CD4-positive, alpha-beta T cell treated with Interleukin-10 for 1 hour (primary cell): ENCODE results near the gene FUT7.
"Not testable (repeated sequence)": the region's sequence is repeated elsewhere in the genome, so short reads cannot be mapped to it uniquely, and the experiment has no call there.

Source experiments
- DNase-seq: peaks from one replicate; pipeline ENCODE4 v3.0.0-alpha.2; 2020

Gene FUT7

DNA sequence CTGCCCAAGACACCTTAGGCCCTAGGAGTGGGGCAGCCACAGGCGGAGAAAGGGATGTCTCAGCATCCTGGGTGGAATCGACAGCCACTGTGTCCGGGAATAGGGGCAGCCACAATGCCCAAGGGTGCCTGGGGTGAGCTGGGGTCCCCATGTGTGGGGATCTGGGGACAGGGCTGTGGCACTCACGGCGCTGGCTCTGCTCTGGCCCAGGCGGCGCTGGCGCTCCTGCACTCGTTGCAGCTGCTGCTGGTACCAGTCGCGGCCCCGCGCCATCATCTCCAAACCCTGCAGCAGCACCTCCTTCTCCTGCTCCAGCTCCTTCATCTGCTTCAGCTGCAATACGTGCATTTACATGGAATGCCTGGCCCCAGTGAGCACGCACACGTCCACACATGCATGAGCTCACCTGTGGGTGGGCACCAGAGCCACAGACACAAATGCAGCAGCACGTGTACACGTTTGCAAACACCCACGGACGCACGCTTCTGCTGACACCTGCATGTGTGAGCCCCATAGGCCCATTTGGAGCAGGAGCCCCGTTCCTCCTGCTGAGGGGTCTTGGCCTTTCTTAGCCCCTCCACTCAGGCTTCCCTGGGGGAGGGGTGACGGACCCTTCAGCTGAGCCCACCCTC lies 33.6 kb upstream of the FUT7 start:
- no peak for DNase-seq

DNA sequence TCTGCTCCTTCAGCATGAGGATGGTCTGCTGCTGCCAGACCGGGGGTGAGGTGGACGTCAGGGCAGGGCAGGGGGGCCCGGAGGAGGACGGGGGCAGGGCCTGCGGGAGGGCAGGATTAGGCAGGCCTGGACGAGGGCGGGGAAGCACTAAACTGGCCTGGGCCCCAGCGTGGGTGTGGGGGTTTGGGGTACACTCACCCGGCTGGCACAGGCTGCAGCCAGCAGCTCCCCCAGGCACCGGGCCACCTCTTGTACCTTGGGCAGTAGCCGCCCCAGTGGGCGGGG lies 32.9 kb upstream of the FUT7 start:
- no peak for DNase-seq

DNA sequence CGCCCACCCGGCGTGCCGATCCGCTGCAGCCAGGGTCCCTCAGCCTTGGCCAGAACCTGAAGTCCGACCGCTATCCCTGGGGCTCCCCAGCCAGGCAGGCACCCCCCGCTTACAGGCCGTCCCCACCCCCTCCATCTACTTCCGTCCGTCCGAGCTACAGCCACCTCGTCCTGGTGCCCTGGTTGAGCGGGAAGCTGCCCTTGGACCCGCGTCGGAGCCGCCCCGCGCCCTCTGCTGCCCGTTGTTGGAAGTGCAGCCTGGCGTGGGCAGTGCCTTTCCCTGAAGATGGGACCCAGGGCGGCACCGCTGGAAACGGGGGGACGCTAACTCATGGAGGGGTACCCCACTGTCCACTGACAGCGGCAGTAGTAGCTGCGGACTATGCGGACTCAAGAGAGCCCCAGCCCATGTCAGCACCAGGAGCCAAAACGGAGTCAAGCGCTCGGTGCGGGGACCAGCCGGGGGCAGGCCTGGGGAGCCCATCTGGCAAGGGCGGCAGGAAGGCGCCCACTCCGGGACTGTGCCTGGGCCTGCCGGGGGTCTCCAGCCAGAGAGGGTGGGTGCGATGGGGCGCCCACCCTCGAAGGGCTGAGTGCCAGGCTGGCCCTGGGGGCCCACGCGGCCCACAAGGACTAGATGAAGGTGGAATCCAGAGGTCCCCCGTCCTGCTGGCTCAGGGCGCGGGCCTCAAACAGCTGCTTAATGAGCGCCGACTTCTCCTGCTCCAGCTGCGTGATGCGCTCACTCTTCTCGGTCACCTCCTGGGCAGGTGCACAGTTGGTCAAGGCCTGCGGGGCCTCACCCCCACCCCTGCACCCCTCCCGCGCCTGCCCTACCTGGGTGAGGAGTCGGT lies 32.4 kb upstream of the FUT7 start:
- peak; percentile 62 for DNase-seq

DNA sequence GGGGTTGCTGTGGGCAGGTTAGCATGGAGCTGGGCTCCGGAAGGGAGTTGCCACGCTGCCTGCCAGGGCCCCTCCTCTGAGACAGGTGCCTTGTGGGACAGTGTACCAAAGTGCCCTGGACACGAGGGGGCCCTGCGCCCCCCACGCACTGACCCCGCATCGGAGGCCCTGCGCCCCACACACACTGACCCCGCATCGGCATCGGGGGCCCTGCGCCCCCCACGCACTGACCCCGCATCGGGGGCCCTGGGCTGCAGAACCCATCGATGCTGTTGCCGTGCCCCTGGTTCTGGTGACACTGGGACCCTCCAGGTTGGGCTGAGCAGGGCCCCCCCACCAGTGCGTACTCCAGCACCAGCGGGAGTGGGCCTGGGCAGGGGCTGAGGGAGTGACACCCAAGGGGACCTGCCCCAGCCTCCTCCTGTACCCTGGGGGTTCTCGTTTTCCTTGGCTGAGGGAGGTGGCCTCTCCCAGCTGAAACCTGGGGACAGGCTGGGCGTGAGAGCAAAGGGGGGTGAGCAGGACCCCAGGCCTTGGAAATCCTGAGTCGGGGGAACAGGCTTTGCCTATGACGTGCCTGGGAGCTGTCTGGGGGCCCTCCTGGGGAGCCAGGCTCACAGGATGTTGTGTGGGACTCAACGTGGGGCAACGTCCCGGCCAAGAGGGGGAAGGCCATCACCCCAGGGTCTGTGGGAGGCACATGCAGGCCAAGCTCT lies 31.6 kb upstream of the FUT7 start:
- DNase-seq = no peak

DNA sequence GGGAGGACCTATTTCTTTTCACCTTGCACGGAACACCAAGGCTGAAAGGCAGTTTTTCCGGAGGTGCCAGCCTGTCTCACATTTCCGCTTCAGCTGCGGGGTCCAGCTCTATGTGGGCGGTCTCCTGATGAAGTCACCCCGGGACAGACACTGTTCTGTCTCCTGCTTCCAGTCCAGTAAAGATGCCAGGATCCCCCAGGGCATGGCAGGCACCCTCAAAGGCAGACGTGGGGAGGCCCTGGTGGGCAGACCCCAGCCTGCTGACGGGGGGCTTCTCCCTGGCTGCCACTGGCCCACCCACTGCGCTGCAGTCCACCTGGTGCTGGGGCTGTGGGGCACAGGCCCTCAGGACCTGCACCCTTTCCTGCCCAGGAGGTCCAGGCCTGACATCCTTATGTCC lies 30.9 kb upstream of the FUT7 start:
- not testable (repeated sequence) for DNase-seq

DNA sequence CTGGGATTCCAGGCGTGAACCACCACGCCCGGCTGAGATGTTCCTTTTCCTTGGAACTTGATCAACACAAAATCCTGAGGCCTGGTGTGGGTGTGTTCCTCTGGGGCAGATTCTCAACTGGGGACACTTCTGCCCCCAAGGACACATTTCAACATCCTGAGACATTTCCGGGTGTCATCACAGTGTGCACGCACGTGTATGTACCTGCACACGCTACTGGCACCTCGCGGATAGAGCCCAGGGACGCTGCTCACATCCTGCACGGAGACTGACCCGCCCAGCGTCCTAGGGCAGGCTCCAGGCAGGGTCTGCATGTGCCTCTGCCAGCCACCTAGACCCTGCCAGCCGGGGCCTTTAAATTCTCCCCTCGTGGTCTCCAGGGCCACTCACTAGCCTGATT lies 30.5 kb upstream of the FUT7 start:
- no peak for DNase-seq

DNA sequence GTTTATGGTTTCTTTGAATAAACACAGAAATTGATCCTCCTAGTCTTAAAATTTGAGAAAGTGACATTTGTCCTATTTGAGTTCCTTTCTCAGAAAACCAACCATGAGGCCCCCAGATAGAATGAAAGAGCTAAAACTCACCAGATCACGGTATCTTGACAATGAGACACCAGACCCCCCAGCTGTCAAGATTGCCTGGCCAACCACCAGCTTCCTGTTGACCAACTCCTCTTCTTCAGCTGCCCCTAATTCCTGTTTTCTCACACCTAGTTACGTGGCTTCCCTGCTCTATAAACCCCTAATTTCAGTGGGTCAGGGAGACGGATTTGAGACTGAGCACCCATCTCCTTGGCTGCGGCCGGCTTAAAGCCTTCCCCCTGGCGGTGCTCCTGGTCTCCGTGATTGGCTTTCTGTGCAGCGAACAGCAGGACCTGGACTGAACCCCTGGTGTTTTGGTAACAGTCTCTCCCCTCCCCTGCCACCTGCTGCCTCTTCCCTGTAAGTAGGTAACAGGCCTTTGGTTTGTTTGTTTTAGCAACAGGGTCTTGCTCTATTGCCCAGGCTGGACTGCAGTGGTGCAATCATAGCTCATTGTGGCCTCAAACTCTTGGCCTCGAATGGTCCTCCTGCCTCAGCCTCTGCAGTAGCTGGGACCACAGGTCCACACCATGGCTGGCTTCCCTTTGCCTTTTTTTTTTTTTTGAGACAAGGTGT lies 26.8 kb upstream of the FUT7 start:
- DNase-seq = no peak

DNA sequence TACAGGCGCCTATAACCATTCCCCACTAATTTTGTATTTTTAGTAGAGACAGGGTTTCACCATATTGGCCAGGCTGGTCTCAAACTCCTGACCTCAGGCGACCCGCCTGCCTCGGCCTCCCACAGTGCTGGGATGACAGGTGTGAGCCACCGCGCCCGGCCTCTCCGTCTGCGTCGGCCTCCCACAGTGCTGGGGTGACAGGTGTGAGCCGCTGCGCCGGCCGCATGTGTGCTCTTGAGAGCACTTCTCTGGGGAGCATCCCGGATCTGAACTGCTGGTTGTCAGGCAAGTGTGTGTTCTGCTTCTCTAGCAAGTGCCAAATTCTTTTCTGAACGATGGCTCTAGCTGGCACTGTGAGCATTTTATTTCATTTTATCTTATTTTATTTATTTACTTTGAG lies 25.7 kb upstream of the FUT7 start:
- no peak for DNase-seq

DNA sequence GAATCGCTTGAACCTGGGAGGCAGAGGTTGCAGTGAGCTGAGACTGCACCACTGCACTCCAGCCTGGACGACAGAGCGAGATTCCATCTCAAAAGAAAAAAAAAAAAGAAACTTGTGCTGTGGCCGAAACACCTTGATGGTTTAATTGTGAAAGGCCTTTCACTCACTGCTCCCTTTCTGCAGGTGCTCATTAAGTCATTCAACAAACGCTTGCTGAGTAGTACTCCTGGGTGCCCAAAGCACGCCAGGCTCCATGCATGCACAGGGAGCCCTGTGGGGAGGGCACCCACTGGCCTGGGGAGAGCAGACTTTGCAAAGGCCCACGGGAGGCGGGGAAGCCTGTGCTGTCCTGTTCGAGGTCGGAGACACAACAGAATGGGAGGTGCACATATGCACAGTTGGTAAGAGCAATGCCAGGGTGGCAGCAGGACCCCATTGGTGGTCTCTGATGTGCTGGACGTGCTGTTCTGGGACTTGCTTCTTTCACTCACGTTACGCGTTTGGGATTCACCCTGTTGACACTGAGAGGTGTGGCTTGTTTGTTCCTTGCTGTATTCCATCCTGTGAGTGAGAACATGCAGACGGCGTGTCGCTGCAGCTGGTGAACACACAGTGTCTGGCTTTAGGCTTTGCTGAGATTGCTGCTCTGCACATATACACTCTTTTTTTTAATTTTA lies 25.0 kb upstream of the FUT7 start:
- DNase-seq = no peak

DNA sequence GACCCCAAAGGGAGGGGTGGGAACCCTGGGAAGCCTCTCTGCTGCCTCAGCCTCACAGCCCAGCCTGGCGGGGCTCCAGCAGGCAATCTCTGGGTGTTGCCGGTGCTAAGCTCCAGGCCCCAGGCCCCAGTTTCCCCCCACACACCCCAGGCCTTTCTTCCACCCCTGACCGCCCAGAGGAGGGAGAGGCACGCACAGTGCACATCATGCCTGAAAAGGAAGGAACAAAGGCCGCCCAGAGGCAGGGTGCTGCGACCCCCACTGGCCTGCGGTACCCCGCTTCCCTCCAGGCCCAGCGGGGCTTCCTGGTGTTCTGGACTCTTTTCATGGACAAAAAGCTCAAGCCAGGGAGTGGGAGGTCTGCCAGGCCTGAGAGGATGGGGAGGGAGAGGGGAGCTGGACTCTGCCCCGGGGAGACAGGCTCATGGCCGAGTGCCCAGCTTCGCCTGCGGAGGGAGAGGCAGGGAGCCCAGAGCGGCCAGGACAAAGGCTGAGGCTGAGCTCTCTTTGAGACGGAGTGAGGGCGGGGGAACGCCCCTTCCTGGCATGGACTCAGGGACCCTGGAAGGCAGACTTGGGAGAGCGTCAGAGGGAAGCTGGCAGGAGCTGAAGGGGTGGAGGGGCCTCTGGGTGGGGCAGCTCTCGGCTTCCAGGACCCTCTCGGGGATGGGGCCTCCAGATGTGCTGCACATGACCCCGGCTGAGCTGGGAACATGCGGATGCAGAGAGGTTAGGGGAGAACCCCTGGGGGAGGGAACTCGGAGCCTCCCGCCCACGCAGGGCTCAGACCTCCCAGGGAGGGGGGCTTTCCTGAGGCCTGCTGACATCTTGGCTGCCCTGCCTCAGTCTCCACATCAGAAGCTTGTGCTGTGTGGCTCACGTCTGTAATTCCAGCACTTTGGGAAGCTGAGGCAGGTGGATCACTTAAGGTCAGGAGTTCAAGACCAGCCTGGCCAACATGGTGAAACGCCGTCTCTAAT lies 23.8 kb upstream of the FUT7 start:
- no peak for DNase-seq

DNA sequence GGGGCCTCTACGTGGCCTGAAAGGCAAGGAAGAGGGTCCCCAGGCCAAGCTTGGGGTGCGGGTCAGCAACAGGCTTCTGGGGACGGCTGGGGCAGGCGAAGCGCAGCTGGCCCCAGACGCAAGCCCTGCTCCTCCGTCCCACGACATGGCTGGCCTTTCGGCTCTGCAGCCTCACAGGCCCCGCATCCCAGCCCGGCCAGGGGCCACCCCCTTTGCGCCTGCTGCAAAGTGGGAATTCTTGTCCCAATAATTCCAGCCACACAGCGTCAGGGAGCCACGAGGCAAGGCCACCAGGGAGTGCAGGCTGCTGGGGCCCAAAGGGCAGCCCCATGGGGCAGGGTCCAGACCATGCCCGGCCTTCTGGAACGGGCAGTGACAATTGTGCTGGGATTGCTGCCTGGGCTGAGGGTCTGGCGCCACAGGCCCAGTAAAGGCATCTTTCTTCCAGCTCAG lies 23.1 kb upstream of the FUT7 start:
- no peak for DNase-seq

DNA sequence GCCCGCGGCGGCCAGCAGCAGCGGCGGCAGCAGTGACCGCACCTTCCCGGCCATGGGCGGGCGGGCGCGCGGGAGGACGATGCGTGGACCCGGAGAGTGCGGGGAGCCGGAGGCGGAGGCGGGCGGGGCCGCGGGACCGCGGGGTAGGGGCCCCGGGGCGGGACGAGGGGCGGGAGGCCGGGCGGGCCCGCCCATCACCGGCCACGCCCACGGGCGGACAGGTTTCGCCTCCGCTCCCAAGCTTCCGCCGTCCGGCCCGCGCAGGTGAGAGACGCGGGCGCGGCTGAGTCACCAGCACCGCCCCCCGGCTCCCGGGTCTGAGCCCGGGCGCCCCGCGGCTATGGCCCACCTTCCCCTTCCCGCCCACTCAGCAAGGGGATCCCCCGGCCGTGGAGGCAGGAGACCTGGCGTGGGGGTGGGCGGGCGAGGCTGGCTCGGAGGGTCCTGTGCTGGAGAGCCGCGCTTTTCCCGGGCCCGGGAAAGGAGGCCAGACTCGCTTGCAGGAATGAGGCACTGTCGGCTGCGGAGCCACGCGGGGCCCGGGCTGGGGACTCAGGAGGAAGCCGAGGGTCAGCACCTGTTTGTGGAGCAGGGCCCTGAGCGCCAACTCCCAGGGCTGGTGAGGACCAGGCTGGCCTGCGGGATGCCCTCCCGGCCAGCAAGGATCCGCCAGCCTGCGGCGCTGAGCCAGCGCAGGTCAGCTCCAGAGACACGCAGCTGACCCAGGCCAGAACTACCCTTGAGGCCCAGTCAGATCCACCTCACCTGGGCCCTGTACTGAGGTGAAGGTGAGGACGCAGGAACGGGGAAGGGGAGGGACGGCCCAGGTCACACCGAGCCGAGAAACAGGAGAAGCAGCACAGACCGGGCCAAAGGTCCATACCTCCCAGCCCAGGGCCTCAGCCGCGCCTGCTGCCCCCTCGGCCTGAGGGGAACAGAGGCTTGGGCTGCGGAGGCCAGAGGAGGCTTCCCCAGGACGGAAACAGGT lies 22.4 kb upstream of the FUT7 start, which contains the start of gene ENTPD2:
TSS of gene ENTPD2 (minus strand) at position 118 of the 988 bp plus-strand sequence. CDS start at position 54, 64 bp downstream.
- DNase-seq = peak; percentile 50

DNA sequence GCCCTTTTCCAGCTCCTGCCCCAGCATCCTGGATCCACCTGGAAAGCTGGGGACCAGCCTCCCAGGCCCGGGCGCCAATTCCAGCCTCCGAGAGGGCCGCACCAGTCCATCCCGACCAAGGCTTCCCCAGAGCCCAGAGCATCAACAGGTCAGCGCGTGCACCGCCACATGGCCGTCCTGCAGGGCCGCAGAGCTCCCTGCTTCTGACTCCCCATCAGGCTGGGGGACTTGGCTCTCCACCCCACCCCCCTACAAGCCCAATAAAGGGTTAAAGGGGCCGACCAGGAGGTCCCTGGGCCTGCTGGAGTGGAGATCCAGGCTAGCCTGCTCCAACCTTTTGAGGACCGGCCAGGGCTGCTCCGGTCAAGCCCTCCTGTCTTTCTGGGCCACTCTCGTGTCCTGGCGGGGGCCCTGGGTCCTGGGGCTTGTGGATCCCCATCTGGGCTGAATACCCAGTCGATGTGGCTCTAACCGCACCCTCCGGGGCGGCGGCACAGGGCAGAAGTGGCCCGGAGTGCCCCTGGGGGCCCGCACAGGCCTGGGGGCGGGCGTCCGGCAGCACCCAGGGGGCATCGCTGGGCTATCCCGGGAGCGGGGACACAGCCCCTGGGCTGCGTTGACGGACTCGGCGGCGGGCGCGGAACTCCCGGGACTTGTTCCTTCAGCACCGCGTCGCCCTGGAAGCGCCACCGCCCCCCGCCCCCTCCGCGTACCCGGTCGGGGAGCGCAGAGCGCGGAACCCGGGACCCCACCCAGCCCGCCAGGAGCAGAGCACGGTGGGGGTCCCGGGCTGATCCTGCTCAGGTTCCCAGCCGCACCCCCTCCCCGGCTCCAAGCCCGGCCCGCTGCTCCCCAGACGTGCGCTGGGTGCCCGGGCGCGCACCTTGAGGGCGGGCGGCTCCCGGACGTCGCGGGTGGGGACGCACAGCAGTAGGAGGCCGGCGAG lies 21.4 kb upstream of the FUT7 start:
- no peak for DNase-seq

DNA sequence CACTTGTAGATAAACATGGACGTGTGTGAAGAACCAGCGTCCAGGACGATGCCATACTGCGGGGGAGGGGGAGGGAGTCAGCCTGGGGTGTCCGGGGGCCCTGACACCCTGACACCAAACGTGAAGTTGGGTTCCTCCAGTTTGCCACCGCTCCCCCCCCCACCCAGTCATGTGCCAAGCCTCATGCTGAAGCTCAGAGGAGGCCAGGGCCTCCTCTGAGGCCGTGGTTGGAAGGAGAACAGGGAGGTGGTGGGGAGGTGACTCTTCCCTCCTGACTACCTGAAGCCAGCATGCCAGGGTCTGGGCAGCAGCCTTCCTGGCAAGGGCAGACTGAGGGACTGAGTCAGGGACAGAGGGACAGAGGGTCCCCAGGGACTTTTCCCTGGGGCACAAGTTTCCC lies 20.4 kb upstream of the FUT7 start:
- no peak for DNase-seq

DNA sequence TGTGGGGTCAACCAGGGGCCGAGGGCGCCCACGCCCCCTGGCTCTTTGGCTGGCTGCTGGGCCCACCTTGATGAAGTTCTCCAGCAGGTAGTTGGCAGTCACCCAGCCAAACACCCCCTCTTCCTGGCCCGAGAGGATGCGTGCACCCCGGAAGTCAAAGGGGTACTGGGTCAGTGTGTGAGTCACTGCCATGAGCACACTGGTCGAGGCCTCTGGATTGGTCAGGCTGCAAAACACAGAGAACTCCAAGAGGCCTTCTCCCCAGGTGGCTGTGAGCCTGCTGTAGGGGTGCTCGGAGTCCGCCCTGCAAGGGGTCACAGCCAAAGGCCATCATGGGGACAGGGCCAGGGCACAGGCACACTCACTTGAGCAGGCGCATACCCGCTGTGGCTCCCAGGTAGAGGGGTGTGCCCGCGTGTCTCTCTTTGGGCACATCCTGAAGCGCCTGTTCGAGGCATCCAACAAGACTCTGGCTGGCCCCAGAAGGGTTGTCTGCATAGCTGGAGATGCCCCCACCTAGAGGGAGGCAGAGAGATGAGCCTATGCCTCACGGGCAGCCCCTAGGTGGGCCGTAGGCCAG lies 19.3 kb upstream of the FUT7 start:
- no peak for DNase-seq

DNA sequence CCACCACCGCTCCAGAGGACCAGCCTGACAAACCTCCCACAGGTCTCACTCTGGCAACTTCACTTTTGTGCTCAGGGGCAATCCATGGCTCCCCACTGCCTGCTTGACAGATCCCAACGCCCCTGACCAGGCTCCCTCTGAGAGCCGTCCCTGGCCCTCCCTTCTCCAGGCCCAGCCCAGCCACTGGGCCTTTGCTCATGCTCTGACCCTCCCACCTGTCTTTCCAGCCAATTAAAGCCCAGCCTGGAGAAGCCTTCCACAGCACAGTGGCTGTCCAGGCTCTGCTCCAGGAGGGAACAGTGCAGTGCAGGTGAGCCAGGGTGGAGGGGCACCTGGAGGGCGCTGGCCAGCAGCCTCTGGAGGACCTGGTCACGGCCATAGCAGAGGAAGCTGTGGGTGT lies 18.7 kb upstream of the FUT7 start:
- DNase-seq = no peak

DNA sequence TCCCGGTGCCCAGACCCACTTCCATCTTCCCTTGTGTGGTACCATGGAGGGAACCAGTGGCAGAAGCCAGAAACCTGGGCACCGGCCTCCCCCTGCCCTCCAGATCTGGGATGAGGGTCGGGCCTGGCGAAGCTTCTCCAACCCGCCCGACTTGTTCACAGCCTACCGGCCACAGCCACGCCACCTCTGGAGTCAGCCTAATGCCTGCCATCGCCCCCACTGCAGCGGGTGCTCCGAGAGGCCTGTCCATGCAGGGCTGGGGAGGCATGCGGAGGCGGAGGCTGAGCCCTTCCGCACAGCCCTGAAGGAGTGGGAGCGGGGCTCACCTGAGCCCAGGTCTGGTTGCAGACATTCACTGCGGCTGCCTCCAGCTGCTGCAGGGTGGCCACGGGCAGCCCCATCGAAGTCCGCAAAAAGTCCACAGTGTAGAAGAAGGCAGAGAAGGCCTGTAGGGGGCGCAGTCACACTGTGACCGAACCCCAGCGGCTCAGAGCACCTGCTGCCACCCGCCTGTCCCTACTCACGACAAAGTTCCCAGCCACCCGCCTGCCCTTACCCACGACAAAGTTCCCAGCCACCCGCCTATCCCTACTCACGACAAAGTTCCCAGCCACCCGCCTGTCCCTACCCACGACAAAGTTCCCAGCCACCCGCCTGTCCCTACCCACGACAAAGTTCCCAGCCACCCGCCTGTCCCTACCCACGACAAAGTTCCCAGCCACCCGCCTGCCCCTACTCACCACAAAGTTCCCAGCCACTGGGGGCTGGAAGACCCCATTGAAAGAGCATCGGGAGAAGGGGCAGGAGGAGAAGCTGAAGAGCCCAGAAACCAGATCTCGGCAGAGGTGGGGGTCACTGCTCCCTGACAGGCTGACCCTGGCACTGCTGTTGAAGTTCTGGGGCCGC lies 17.9 kb upstream of the FUT7 start:
- DNase-seq = peak; percentile 64
